Suprapubic skin (tissue), 3 donors: ENCODE data around the gene GTF3C2.

ENCODE experiments used
- POLR2A ChIP-seq, 2 donors: fragments of 450-650 bp; IDR thresholded peaks; one replicate each; pipeline ENCODE4 v1.6.1; 2017; ENCODE audit warnings: antibody characterized with exemption in 2 of 2, mild to moderate bottlenecking in 2 of 2, moderate library complexity in 2 of 2
- TF ChIP-seq, protein P1 (sequence below), 2 donors: fragments of 200-600 bp in 1 of 2; fragments of 450-650 bp in 1 of 2; sonication (generic) in 1 of 2; IDR thresholded peaks; one replicate each; pipeline ENCODE4 v1.5.1; 2016 to 2019; ENCODE audit warnings: antibody characterized with exemption in 2 of 2, mild to moderate bottlenecking in 1 of 2, moderate library complexity in 1 of 2

DNA sequence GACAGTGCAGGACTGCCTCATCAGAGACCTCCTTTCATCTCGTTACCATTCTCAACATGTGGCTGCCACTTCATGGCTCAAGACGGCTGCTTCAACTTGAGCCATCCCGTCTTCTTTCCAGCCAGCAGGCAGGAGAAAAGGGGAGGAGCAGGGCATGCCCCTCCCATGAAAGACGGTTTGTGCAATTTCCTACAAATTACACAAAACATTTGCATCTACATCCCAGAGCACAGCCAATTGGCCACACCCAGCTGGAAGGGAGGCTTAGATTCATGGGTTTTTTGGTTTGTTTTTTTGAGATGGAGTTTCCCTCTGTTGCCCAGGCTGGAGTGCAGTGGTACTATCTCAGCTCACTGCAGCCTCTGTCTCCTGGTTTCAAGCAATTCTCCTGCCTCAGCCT is 60.1 kb downstream of the GTF3C2 start:
- TF ChIP-seq, protein P1, sequence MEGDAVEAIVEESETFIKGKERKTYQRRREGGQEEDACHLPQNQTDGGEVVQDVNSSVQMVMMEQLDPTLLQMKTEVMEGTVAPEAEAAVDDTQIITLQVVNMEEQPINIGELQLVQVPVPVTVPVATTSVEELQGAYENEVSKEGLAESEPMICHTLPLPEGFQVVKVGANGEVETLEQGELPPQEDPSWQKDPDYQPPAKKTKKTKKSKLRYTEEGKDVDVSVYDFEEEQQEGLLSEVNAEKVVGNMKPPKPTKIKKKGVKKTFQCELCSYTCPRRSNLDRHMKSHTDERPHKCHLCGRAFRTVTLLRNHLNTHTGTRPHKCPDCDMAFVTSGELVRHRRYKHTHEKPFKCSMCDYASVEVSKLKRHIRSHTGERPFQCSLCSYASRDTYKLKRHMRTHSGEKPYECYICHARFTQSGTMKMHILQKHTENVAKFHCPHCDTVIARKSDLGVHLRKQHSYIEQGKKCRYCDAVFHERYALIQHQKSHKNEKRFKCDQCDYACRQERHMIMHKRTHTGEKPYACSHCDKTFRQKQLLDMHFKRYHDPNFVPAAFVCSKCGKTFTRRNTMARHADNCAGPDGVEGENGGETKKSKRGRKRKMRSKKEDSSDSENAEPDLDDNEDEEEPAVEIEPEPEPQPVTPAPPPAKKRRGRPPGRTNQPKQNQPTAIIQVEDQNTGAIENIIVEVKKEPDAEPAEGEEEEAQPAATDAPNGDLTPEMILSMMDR (IDR thresholded peaks at IDR 0.05), result no peak
- TF ChIP-seq POLR2A (IDR thresholded peaks at IDR 0.05), result no peak
